Calu3 (cell line): ENCODE data around the gene SLC12A3. TPM values are rescaled to one million over a fixed set of nuclear protein-coding genes. Genes with fewer than 3 reads are reported as not detected.

Source experiments
- BruUV-seq: library from RNA; stranded (reverse); fragments of 400-500 nt; replicated peaks from 2 replicates; lab custom pipeline; 2021; lab: Mats Ljungman, UMichigan
- CTCF ChIA-PET: fragments of 300-600 bp; sonication (Branson Sonifier 250); formaldehyde crosslinking; loops from one replicate; lab custom pipeline; 2022; ENCODE audit warnings: antibody characterized with exemption; lab: Charles Lee
- DNase-seq: peaks from one replicate; pipeline ENCODE4 v3.0.0; 2022
- H3K27ac Mint-ChIP-seq: one replicate; pipeline ENCODE4 v1.8.0; 2022; ENCODE audit warnings: mixed read lengths; ENCODE audit not compliant: unreplicated experiment
- H3K27me3 Mint-ChIP-seq: one replicate; pipeline ENCODE4 v1.8.0; 2022; ENCODE audit warnings: mixed read lengths; ENCODE audit not compliant: unreplicated experiment
- H3K36me3 Mint-ChIP-seq: one replicate; pipeline ENCODE4 v1.8.0; 2022; ENCODE audit warnings: mild to moderate bottlenecking, moderate library complexity, mixed read lengths; ENCODE audit not compliant: insufficient read depth, unreplicated experiment
- H3K4me1 Mint-ChIP-seq: one replicate; pipeline ENCODE4 v1.8.0; 2022; ENCODE audit warnings: mild to moderate bottlenecking, low read depth, mixed read lengths; ENCODE audit not compliant: unreplicated experiment
- H3K4me3 Mint-ChIP-seq: one replicate; pipeline ENCODE4 v1.8.0; 2022; ENCODE audit warnings: mild to moderate bottlenecking, low read depth, moderate library complexity, mixed read lengths; ENCODE audit not compliant: unreplicated experiment
- H3K9me3 Mint-ChIP-seq: one replicate; pipeline ENCODE4 v1.8.0; 2022; ENCODE audit warnings: low read depth, mixed read lengths; ENCODE audit not compliant: unreplicated experiment
- intact Hi-C: fragments of 100-400 bp; cut with micrococcal nuclease; formaldehyde crosslinking; loops from one replicate; pipeline ENCODE4 v1.10.0; 2022; ENCODE audit not compliant: unreplicated experiment
- total RNA-seq: library from RNA; stranded (reverse); gene quantifications from 2 replicates; pipeline ENCODE4 v1.2.3, GENCODE V29; 2022
- TF ChIP-seq, protein P1 (sequence below): fragments of 200-600 bp; IDR thresholded peaks from one replicate; pipeline ENCODE4 v1.8.0; 2022; ENCODE audit warnings: antibody characterized with exemption; ENCODE audit not compliant: unreplicated experiment

Gene SLC12A3
- total RNA-seq, 1 experiment from 2014 or later, result not detected

DNA sequence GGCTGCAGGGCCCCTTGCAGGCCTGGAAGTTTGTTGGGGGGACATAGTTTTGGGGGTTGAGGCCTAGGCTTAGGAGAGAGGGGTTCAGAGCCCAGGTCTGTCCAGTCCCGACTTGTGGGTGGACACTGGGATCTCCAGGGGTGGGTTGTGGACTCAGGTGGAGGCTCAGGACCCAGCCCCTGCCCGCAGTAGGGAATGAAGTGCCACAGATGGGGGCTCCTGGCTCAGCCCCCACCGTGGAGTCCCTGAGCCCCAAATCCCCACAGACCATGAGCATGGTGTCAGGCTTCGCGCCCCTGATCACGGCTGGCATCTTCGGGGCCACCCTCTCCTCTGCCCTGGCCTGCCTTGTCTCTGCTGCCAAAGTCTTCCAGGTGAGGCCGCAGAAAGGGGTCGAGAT lies 14.3 kb downstream of the SLC12A3 start:
- intact Hi-C loops, result no loop called here
- CTCF ChIA-PET, result no interaction called here

DNA sequence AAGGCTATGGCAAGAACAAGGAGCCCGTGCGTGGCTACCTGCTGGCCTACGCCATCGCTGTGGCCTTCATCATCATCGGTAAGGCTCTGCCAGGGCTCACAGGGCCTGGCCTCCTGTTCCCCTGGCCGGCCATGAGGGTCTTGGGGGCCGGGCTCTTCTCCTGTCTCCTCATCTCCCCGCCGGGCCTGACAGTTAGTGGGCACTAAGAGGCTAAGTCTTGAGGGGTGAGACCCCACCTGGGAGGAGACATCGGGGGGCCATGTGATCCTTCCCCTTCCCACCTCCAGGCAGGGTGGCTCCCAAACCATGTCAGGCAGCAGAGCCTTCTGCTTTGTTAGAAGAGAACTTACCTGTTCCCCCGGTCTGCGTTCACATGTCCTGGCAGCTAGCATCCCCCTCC lies 15.2 kb downstream of the SLC12A3 start:
- no TSS peak for BruUV-seq
- TF ChIP-seq, protein P1, sequence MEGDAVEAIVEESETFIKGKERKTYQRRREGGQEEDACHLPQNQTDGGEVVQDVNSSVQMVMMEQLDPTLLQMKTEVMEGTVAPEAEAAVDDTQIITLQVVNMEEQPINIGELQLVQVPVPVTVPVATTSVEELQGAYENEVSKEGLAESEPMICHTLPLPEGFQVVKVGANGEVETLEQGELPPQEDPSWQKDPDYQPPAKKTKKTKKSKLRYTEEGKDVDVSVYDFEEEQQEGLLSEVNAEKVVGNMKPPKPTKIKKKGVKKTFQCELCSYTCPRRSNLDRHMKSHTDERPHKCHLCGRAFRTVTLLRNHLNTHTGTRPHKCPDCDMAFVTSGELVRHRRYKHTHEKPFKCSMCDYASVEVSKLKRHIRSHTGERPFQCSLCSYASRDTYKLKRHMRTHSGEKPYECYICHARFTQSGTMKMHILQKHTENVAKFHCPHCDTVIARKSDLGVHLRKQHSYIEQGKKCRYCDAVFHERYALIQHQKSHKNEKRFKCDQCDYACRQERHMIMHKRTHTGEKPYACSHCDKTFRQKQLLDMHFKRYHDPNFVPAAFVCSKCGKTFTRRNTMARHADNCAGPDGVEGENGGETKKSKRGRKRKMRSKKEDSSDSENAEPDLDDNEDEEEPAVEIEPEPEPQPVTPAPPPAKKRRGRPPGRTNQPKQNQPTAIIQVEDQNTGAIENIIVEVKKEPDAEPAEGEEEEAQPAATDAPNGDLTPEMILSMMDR, result no peak

More for the DNA sequence above, 14.3 kb downstream of the SLC12A3 start:
- TF ChIP-seq, protein P1, result no peak
- H3K4me1 Mint-ChIP-seq, result no peaks in the 10 kb centered on the region
- peaks cover 30% of the 10 kb centered on the region for H3K27me3 Mint-ChIP-seq
- H3K9me3 Mint-ChIP-seq, result no peaks in the 10 kb centered on the region
- BruUV-seq, result no TSS peak
- H3K4me3 Mint-ChIP-seq, result no peak overlapping the region
- no peak for DNase-seq
- H3K27ac Mint-ChIP-seq, result no peak overlapping the region
- H3K36me3 Mint-ChIP-seq, result no peaks in the 10 kb centered on the region

DNA sequence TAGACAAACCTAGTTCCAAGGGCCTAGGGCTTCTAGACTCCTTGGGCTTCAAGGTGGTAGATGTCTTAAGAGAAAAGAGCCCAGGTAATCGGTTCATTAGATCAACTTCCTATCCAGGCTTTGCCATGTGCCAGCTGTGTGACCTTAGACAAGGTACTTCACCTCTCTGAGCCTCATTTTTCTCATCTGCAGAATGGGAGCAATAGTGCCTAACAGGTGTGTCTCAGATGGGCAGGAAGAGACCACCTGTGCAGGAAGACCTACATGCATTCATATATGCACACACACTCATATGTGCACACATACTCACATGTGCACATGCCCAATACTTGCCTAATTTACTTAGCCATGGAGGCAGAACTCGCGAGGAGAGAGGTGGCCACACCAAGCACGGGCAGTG lies 15.7 kb downstream of the SLC12A3 start:
- TF ChIP-seq, protein P1, result no peak
- Mint-ChIP-seq H3K36me3 (no peaks in the 10 kb centered on the region), H3K27me3 (peaks cover 30% of the 10 kb centered on the region), H3K27ac (no peak overlapping the region), H3K4me1 (no peaks in the 10 kb centered on the region), H3K9me3 (no peaks in the 10 kb centered on the region), H3K4me3 (no peak overlapping the region)
- intact Hi-C loops, result no loop called here
- DNase-seq, result no peak
- BruUV-seq, result no TSS peak
- CTCF ChIA-PET, result no interaction called here

More for the DNA sequence above, 15.2 kb downstream of the SLC12A3 start:
- Mint-ChIP-seq H3K27ac (no peak overlapping the region), H3K27me3 (peaks cover 30% of the 10 kb centered on the region), H3K36me3 (no peaks in the 10 kb centered on the region), H3K4me1 (no peaks in the 10 kb centered on the region), H3K9me3 (no peaks in the 10 kb centered on the region), H3K4me3 (no peak overlapping the region)
- intact Hi-C loops, result no loop called here
- CTCF ChIA-PET, result no interaction called here
- no peak for DNase-seq

DNA sequence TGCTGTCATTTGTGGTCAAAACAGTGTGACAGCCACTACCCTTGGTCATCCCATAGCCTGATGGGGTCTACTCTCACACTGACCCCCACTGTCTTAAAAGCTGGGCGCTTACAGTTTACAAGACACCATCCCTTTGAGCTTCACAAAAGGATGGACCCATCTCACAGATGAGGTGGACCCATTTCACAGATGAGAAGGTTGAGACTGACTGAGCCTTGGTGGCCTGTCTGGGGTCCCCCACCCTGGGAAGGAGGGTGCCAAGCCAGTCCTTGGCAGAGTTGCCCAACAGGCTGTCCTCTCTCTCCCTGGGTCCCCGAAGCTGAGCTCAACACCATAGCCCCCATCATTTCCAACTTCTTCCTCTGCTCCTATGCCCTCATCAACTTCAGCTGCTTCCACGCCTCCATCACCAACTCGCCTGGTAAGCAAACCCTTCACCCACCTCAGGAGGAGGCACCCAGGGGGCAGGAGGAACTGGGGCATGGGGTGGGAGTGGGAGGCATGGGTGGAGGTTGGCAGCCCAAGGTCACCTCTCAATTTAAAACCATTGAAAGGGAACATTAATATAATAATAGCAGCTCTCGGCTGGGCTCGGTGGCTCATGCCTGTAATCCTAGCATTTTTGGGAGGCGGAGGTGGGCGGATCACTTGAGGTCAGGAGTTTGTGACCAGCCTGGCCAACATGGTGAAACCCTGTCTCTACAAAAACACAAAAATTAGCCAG lies 17.2 kb downstream of the SLC12A3 start:
- Mint-ChIP-seq H3K27ac (no peak overlapping the region), H3K9me3 (no peaks in the 10 kb centered on the region), H3K4me3 (no peak overlapping the region), H3K27me3 (peaks cover 30% of the 10 kb centered on the region), H3K4me1 (no peaks in the 10 kb centered on the region), H3K36me3 (no peaks in the 10 kb centered on the region)
- DNase-seq, result no peak
- CTCF ChIA-PET, result interaction anchor here (0.6 to 1.2 kb wide), 2 partner anchors 36 to 211 kb away, joined by 3 to 7 read pairs; no protein-coding TSS in a partner anchor
- no TSS peak for BruUV-seq
- TF ChIP-seq, protein P1, result no peak
- intact Hi-C loops, result no loop called here
